ENCODE results near the gene MEIS1.

GRCh38 chr2:66462501-66462825 is 27.5 kb downstream of the MEIS1 start:
- TF ChIP-seq, protein P1, sequence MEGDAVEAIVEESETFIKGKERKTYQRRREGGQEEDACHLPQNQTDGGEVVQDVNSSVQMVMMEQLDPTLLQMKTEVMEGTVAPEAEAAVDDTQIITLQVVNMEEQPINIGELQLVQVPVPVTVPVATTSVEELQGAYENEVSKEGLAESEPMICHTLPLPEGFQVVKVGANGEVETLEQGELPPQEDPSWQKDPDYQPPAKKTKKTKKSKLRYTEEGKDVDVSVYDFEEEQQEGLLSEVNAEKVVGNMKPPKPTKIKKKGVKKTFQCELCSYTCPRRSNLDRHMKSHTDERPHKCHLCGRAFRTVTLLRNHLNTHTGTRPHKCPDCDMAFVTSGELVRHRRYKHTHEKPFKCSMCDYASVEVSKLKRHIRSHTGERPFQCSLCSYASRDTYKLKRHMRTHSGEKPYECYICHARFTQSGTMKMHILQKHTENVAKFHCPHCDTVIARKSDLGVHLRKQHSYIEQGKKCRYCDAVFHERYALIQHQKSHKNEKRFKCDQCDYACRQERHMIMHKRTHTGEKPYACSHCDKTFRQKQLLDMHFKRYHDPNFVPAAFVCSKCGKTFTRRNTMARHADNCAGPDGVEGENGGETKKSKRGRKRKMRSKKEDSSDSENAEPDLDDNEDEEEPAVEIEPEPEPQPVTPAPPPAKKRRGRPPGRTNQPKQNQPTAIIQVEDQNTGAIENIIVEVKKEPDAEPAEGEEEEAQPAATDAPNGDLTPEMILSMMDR (IDR thresholded peaks at IDR 0.05; ENCODE audit: low read depth, low read length): no peak
- TF ChIP-seq EZH2phosphoT487 (IDR thresholded peaks at IDR 0.05; ENCODE audit: low read depth): no peak

Measured in OCI-LY3 (cell line).